Spleen (tissue), 11 donors: ENCODE data around the gene PIP4K2B. TPM values are rescaled to one million over a fixed set of nuclear protein-coding genes. Genes with fewer than 3 reads are reported as not detected.

Experiments
- DNase-seq: peaks from one replicate; pipeline ENCODE4 v3.0.0-alpha.2; 2020
- H3K27ac ChIP-seq, 8 donors: fragments of 200-600 bp; sonication (generic) in 7 of 8; 1 replicate in 4 of 8; 2 replicates in 4 of 8; pipeline versions ENCODE4 v1.5.0 to v1.8.0; 2016 to 2021; ENCODE audit warnings: inconsistent platforms in 4 of 8, mild to moderate bottlenecking in 4 of 8, moderate library complexity in 1 of 8
- H3K27me3 ChIP-seq, 7 donors: fragments of 200-600 bp; sonication (generic) in 6 of 7; replicated peaks in 1 of 7; 1 replicate in 4 of 7; 2 replicates in 3 of 7; pipeline versions ENCODE4 v1.5.0 to v1.8.0; 2016 to 2021; ENCODE audit warnings: inconsistent platforms in 3 of 7, mild to moderate bottlenecking in 1 of 7
- H3K36me3 ChIP-seq, 6 donors: fragments of 200-600 bp; sonication (generic) in 5 of 6; 1 replicate in 4 of 6; 2 replicates in 2 of 6; pipeline versions ENCODE4 v1.5.0 to v1.8.0; 2016 to 2021; ENCODE audit warnings: inconsistent platforms in 2 of 6
- H3K4me1 ChIP-seq, 6 donors: fragments of 200-600 bp; sonication (generic) in 5 of 6; 1 replicate in 3 of 6; 2 replicates in 3 of 6; pipeline versions ENCODE4 v1.5.0 to v1.8.0; 2016 to 2021; ENCODE audit warnings: inconsistent platforms in 3 of 6
- H3K4me3 ChIP-seq, 8 donors: fragments of 200-600 bp; sonication (generic) in 7 of 8; 1 replicate in 4 of 8; 2 replicates in 4 of 8; pipeline versions ENCODE4 v1.5.0 to v1.8.0; 2016 to 2021; ENCODE audit warnings: inconsistent platforms in 4 of 8, mild to moderate bottlenecking in 4 of 8, moderate library complexity in 2 of 8
- H3K9me3 ChIP-seq, 8 donors: fragments of 200-600 bp; sonication (generic) in 7 of 8; 1 replicate in 4 of 8; 2 replicates in 4 of 8; pipeline versions ENCODE4 v1.5.0 to v1.8.0; 2016 to 2021; ENCODE audit warnings: inconsistent platforms in 4 of 8
- CTCF ChIP-seq, 11 experiments: fragments of 200-600 bp in 7 of 11; fragments of 450-650 bp in 4 of 11; sonication (generic) in 4 of 11; IDR thresholded peaks in 8 of 11; conservative IDR thresholded peaks in 3 of 11; 1 replicate in 7 of 11; 2 replicates in 4 of 11; pipeline versions ENCODE4 v1.4.0 to v1.8.0; 2016 to 2021; ENCODE audit warnings: antibody characterized with exemption in 11 of 11, inconsistent platforms in 4 of 11, mild to moderate bottlenecking in 1 of 11
- POLR2A ChIP-seq, 3 donors: fragments of 450-650 bp; IDR thresholded peaks; one replicate each; pipeline ENCODE4 v1.5.1; 2017; ENCODE audit warnings: antibody characterized with exemption in 3 of 3, mild to moderate bottlenecking in 1 of 3
- POLR2AphosphoS5 ChIP-seq, 3 donors: sonication (generic); formaldehyde crosslinking; IDR thresholded peaks; one replicate each; pipeline ENCODE4 v1.5.1; 2017; ENCODE audit warnings: antibody characterized with exemption in 3 of 3
- WGBS, 5 donors: extraction: QIAGEN DNeasy Blood & Tissue Kit in 3 of 5; methylation state at CpG; one replicate each; pipeline versions ENCODE4 v1.1.5 to v1.1.7; 2013 to 2018; 5-methylcytosine and 5-hydroxymethylcytosine counted together
- intact Hi-C: fragments of 100-400 bp; cut with DNase I; formaldehyde crosslinking; loops from one replicate; pipeline ENCODE4 v1.15.0; 2023; ENCODE audit warnings: low total_unique reads
- polyA plus RNA-seq, 3 donors: library from polyadenylated mRNA; stranded (reverse); fragments of 200-250 nt; gene quantifications; one replicate each; pipeline ENCODE4 v1.2.1, GENCODE V29; 2013
- total RNA-seq, 7 donors: library from RNA; depleted of rRNA in 3 of 7; stranded (reverse); fragments of >200 nt in 3 of 7; fragmentation: NEBNext Ultra II Directional in 4 of 7; extraction: Animal tissue kit (Norgen Biotek cat#: 25700) in 4 of 7; gene quantifications; one replicate each; pipeline versions ENCODE4 v1.1.0 to v1.2.1, GENCODE V29; 2016 to 2021
- donor health status: healthy with polysubstance abuse.
- donor health status: DM: no; HTN: no; CAD: no; lungs with moderate emphysema.
- donor health status: DM: no; HTN: no; CAD: no.
- donor health status: Bipolar disorder and iron deficiency.
- donor health status: healthy.
- donor health status: DM: no; HTN: no; CAD: no.
- donor health status: DM: yes; HTN: yes; CAD: no.

Gene PIP4K2B
- total and polyA plus RNA-seq, 10 donors = 11.4 to 48.4 (median 37.3) TPM

- peaks cover 0 to 58% (median 45%) of the 10 kb centered on the region in 6 donors for H3K36me3 ChIP-seq
- intact Hi-C loops = no loop called here
These were observed 74.3 kb downstream of the PIP4K2B start for GRCh38 chr17:38725066-38725465.

GRCh38 chr17:38724337-38724988 is 74.9 kb downstream of the PIP4K2B start:
- TF ChIP-seq POLR2AphosphoS5 (IDR thresholded peaks at IDR 0.05) = peak; percentile 47 to 79 (median 64)
- no peak for TF ChIP-seq POLR2A (IDR thresholded peaks at IDR 0.05)
- peak in 1 of 11 experiments; percentile 14 for TF ChIP-seq CTCF (IDR thresholded peaks at IDR 0.05 in 8 of 11, conservative IDR thresholded peaks at IDR 0.05 in 3 of 11)
- H3K9me3 ChIP-seq = no peaks in the 10 kb centered on the region
- H3K4me3 ChIP-seq = no peak overlapping the region
- no peaks in the 10 kb centered on the region for H3K27me3 ChIP-seq
- peaks cover 0 to 64% (median 50%) of the 10 kb centered on the region in 6 donors for H3K36me3 ChIP-seq
- 44 to 61% (median 48%) methylated on average over 14 to 16 of the region's 16 CpGs for WGBS, 5 donors
- peak; percentile 85 for DNase-seq
- intact Hi-C loops = no loop called here
- peak overlapping the region in 6 of 8 donors; percentile 20 to 93 (median 50) for H3K27ac ChIP-seq
- H3K4me1 ChIP-seq = peaks cover 32 to 97% (median 48%) of the 10 kb centered on the region in 6 donors

More at GRCh38 chr17:38725066-38725465, 74.3 kb downstream of the PIP4K2B start:
- peak overlapping the region in 6 of 8 donors; percentile 20 to 93 (median 50) for H3K27ac ChIP-seq
- no peaks in the 10 kb centered on the region for H3K27me3 ChIP-seq
- peaks cover 36 to 97% (median 53%) of the 10 kb centered on the region in 6 donors for H3K4me1 ChIP-seq
- TF ChIP-seq CTCF (IDR thresholded peaks at IDR 0.05 in 8 of 11, conservative IDR thresholded peaks at IDR 0.05 in 3 of 11) (no peak), POLR2A (IDR thresholded peaks at IDR 0.05) (no peak), POLR2AphosphoS5 (IDR thresholded peaks at IDR 0.05) (peak in 2 of 3 donors; percentile 4 to 9)
- 73 to 87% (median 75%) methylated on average over 8 to 10 of the region's 10 CpGs for WGBS, 5 donors
- no peak overlapping the region for H3K4me3 ChIP-seq
- H3K9me3 ChIP-seq = no peaks in the 10 kb centered on the region
- no peak for DNase-seq

GRCh38 chr17:38721802-38722201 is 77.6 kb downstream of the PIP4K2B start:
- intact Hi-C loops = no loop called here
- WGBS, 5 donors = 94 to 98% (median 95%) methylated on average over 9 to 16 of the region's 16 CpGs
- Histone ChIP-seq H3K27me3 (no peaks in the 10 kb centered on the region), H3K36me3 (peaks cover 0 to 91% (median 76%) of the 10 kb centered on the region in 6 donors), H3K9me3 (no peaks in the 10 kb centered on the region), H3K4me3 (no peak overlapping the region), H3K27ac (peak overlapping the region in 3 of 8 donors; percentile 5 to 34 (median 15)), H3K4me1 (peaks cover 6 to 81% (median 22%) of the 10 kb centered on the region in 6 donors)
- TF ChIP-seq POLR2A (IDR thresholded peaks at IDR 0.05) (no peak), CTCF (IDR thresholded peaks at IDR 0.05 in 8 of 11, conservative IDR thresholded peaks at IDR 0.05 in 3 of 11) (no peak), POLR2AphosphoS5 (IDR thresholded peaks at IDR 0.05) (peak in 1 of 3 donors; percentile 36)
- DNase-seq = no peak

GRCh38 chr17:38720941-38721340 is 78.4 kb downstream of the PIP4K2B start:
- 90 to 96% (median 93%) methylated on average over 6 of the region's 6 CpGs for WGBS, 5 donors
- Histone ChIP-seq H3K36me3 (peaks cover 0 to 100% (median 84%) of the 10 kb centered on the region in 6 donors), H3K27ac (peak overlapping the region in 1 of 8 donors; percentile 34), H3K9me3 (no peaks in the 10 kb centered on the region), H3K4me3 (no peak overlapping the region), H3K27me3 (no peaks in the 10 kb centered on the region), H3K4me1 (peaks cover 6 to 72% (median 21%) of the 10 kb centered on the region in 6 donors)
- TF ChIP-seq POLR2AphosphoS5 (IDR thresholded peaks at IDR 0.05) (no peak), CTCF (IDR thresholded peaks at IDR 0.05 in 8 of 11, conservative IDR thresholded peaks at IDR 0.05 in 3 of 11) (no peak), POLR2A (IDR thresholded peaks at IDR 0.05) (no peak)
- DNase-seq = no peak
- intact Hi-C loops = no loop called here
